HG02798 (cell line): Measurements from ENCODE around the gene PARP11.

Experiments used
- ATAC-seq: cut with Tn5 transposase; IDR thresholded peaks from one replicate; pipeline ENCODE4 v1.9.1; 2021; ENCODE audit warnings: mild to moderate bottlenecking; ENCODE audit not compliant: unreplicated experiment, poor library complexity

The PARP11 gene

GRCh38 chr12:3833670-3834310 lies 39.4 kb downstream of the PARP11 start:
- ATAC-seq: no peak

GRCh38 chr12:3832738-3833137 lies 40.5 kb downstream of the PARP11 start:
- ATAC-seq: no peak

GRCh38 chr12:3828888-3829287 lies 44.3 kb downstream of the PARP11 start:
- no peak for ATAC-seq

DNA sequence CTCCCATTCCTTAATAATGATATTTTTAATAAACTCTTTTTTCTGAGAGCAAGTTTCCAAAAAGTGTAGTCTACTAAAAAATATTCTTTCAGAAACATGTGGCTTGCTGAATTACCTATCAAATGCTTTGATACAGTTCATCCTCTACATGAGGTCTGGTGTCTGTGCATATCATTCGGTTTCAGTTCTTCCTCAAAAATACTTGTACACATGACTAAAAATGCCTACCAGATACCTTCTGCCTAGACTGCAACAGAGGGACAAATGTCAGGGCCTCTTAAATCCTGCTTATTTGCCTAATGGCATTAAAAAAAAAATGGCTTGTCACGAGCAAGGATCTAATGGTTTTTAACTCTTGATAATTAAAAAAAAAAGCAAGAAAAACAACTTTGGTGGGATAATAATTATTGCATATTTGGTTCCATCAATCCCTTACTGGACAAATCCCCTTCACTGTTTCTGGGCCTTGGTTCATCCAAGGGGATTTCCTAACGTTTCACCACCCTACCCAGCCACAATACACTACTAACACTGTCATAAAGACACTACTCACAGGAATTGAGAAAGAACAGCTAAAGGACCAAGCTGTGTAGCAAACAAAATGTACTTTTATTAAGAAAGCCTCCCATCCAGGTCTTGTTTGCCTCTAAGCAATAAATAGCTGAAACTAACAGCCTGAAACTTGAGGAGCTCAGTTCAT lies 45.7 kb downstream of the PARP11 start:
- ATAC-seq: peak; percentile 48

GRCh38 chr12:3821441-3821840 lies 51.8 kb downstream of the PARP11 start:
- no peak for ATAC-seq

GRCh38 chr12:3820122-3820521 lies 53.1 kb downstream of the PARP11 start:
- ATAC-seq: no peak

GRCh38 chr12:3816266-3816665 lies 56.9 kb downstream of the PARP11 start:
- no peak for ATAC-seq

DNA sequence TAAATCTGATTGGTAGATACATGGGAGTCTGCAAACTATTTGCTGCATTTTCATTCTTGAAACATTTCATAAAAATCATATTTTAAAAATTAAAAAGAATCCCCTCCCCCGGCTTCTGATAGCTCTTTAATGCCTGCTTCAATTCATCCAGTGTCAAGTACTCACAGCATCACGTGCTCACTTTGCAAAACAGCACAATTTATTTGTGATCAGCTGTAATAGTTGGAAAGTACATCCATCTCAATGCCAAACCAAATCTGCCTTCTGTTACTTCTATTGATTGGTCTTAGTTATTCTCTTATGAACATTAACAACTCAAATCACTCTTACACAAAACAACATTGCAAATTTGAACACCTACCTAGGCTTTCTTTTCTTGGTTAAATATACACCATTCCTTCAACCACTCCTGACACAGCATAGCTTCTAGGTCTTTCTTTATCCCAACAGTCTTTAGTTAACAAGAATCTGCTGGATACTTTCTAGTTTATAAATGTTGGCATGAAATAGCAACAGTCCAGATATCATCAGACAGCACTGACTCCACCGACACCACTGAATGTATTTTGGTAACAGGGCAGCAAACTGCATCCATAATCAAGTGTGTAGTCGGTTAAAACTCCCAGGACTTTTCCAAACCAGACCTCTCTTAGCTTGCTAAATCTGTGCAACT lies 58.0 kb downstream of the PARP11 start:
- no peak for ATAC-seq

- ATAC-seq: no peak
These were observed 62.7 kb downstream of the PARP11 start for GRCh38 chr12:3810540-3810939.

DNA sequence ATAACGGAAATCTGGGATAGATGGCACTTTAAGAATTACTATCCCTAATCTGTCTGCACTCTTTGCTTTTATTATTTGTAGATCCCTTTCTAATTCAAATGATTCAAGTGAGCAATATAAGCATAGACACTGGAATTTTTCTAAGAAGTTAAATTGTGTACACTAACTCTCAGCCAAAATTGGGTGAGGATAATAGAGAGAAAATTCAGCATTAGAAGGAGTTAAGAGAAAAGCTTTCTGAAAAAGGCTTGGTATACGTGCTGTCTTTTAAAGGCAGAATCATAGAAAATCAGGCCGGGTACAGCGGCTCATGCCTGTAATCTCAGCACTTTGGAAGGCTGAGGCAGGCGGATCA lies 63.2 kb downstream of the PARP11 start:
- no peak for ATAC-seq

- ATAC-seq: no peak
These were observed 63.7 kb downstream of the PARP11 start for GRCh38 chr12:3809357-3810015.

DNA sequence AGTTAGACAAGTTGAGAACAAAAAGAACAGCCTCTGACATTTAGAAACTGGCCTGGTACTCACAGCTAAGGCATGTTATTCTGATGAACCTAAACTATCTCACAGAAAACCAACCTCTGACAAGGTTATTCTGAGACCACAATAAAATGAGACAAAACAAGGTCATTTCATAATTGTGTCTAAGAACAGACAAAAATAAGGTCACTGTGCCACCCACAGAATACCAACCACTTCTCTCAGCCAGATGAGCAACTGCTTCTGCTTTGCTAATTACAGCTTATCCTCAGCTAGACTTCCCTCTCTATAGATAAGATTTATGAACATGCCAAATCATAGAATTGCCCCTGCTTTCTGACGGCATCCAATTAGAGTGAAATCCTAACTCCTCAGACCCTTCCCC lies 68.1 kb downstream of the PARP11 start:
- ATAC-seq: no peak

DNA sequence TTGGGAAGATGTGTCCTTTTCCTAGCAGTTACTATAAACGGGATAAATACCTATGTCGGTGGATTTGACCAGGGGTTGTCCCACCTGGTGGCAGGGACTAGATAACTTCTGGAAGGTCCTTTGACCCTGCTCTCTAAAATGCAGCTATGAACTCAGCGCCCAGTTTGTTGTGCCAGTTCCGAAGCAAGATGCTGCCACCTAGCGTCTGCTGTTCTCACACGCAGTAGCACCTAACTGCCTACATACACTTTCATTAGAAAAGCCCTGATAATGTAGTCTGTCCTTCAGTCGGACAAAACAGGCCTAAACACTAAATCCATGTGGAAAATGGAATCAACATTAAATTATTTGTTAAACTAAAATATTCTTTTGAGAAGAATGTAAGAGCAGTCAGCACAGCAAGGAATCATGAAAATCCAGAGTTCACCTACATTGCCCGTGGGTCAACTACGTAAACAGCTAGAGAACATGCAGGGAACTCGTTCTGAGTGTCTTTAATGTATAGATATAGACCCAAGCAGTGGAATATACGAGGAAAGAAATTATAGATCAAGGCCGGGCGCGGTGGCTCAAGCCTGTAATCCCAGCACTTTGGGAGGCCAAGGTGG lies 69.2 kb downstream of the PARP11 start:
- ATAC-seq: no peak

GRCh38 chr12:3802721-3803120 lies 70.5 kb downstream of the PARP11 start:
- ATAC-seq: no peak

- ATAC-seq: no peak
These were observed 75.6 kb downstream of the PARP11 start for GRCh38 chr12:3797531-3798048.

DNA sequence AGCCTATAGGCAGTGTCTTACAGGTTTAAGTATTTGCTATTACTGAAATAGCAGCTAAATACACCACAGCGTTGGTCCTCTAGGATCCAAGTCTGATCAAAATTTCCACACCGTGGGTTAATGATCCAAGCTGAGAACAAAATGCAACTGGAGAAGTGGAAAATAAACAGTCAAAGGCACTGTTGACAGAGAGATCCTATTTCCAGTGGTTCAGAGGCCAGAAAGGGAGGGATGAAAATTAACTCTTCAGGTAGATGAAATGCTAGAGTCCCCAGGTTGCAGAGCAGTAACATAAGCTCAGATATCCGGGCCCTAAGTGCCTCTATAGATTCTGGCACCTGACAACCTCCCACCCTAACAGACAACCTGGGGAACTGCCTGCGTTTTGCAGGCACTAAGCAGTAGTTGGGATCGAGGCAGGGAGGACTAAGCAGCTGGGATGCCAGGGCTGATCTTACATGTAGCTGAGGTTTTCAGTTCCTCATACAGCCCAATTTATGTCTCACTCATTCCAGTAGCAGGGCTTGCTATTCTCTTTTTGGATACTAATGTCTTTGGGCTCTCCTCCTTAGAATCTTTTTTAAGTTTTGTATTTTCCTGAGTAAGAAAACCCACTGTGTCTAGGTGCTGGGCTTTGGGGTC lies 77.6 kb downstream of the PARP11 start:
- ATAC-seq: no peak

- ATAC-seq: no peak
These were observed 78.1 kb downstream of the PARP11 start for GRCh38 chr12:3795066-3795465.

DNA sequence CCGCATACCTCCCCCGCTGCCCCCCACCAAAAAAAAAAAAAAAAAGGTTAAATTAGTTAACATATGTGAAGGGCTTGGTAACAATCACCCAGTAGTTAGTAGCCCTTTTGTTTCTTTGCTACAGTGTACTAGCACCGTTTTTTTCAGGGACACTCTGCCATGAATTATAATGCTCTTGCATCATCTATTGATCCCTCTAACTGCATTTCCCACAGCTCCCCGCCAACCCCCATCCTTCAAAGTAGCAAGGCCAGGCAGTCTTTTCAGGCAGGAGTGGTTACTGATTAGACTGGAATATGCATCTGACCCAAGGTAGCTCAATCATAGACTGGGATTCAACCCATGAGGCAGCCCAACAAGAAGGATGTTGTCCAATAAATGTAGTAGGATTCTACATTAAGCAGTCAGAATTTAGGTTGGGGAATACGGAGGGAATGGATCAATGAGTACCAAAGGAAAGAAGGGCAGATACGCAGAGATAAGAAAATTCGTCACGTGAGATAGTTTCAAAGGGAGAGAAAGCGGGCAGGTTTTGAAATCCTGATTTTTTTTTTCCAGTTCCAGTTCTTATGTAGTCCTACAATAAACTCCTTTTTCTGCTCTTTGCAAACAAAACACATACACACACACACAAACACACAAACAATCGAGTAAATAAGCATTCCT lies 80.4 kb downstream of the PARP11 start:
- no peak for ATAC-seq

GRCh38 chr12:3791256-3791874 lies 81.8 kb downstream of the PARP11 start:
- ATAC-seq: no peak
